OCI-LY1 (cell line): ENCODE data around the gene TSPAN2.

ENCODE experiments used
- EZH2 ChIP-seq: fragments of 200-600 bp; sonication (generic), shearing (Covaris generic); IDR thresholded peaks from 2 replicates; pipeline ENCODE4 v1.8.0; 2017; ENCODE audit warnings: borderline replicate concordance, mixed run types, mild to moderate bottlenecking, antibody characterized with exemption, low read length, moderate library complexity, mixed read lengths
- TF ChIP-seq, protein P1 (sequence below): fragments of 200-600 bp; sonication (generic), shearing (Covaris generic); IDR thresholded peaks from 2 replicates; pipeline ENCODE4 v1.5.1; 2017; ENCODE audit warnings: mild to moderate bottlenecking, antibody characterized with exemption, low read length, moderate library complexity, mixed read lengths

DNA sequence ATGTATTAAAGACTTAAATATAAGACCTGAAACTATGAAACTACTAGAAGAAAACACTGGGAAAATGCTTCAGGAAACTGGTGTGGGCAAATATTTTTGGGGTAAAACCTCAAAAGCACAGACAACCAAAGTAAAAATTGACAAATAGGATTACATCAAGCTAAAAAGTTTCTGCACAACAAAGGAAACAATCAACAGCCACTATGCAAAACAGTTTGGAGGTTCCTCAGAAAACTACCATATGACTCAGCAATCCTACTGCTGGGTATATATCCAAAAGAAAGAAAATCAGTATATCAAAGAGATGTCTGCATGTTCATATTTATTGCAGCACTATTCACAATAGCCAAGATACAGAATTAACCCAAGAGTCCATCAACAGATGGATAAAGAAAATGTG, 42.6 kb downstream of the TSPAN2 start:
- TF ChIP-seq EZH2, result no peak
- TF ChIP-seq, protein P1, sequence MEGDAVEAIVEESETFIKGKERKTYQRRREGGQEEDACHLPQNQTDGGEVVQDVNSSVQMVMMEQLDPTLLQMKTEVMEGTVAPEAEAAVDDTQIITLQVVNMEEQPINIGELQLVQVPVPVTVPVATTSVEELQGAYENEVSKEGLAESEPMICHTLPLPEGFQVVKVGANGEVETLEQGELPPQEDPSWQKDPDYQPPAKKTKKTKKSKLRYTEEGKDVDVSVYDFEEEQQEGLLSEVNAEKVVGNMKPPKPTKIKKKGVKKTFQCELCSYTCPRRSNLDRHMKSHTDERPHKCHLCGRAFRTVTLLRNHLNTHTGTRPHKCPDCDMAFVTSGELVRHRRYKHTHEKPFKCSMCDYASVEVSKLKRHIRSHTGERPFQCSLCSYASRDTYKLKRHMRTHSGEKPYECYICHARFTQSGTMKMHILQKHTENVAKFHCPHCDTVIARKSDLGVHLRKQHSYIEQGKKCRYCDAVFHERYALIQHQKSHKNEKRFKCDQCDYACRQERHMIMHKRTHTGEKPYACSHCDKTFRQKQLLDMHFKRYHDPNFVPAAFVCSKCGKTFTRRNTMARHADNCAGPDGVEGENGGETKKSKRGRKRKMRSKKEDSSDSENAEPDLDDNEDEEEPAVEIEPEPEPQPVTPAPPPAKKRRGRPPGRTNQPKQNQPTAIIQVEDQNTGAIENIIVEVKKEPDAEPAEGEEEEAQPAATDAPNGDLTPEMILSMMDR, result no peak
